Mucosa of stomach (tissue), 1 donor: ENCODE data around the gene SPEF1.

Experiments
- H3K27me3 ChIP-seq: one replicate; pipeline ENCODE4 v1.7.0; 2013; ENCODE audit warnings: mild to moderate bottlenecking, low read length; ENCODE audit not compliant: control insufficient read depth, insufficient read depth
- H3K36me3 ChIP-seq: one replicate; pipeline ENCODE4 v1.7.0; 2013; ENCODE audit warnings: low read length; ENCODE audit not compliant: control insufficient read depth, insufficient read depth
- H3K4me1 ChIP-seq: one replicate; pipeline ENCODE4 v1.7.0; 2013; ENCODE audit warnings: mild to moderate bottlenecking, low read length; ENCODE audit not compliant: control insufficient read depth, insufficient read depth
- H3K4me3 ChIP-seq: one replicate; pipeline ENCODE4 v1.7.0; 2013; ENCODE audit warnings: low read length
- H3K9ac ChIP-seq: one replicate; pipeline ENCODE4 v1.7.0; 2013; ENCODE audit warnings: mild to moderate bottlenecking, low read length, moderate library complexity
- H3K9me3 ChIP-seq: one replicate; pipeline ENCODE4 v1.7.0; 2013; ENCODE audit warnings: mild to moderate bottlenecking, low read length, moderate library complexity; ENCODE audit not compliant: control insufficient read depth
- donor health status: Pancreatic carcinoma.

Gene SPEF1

DNA sequence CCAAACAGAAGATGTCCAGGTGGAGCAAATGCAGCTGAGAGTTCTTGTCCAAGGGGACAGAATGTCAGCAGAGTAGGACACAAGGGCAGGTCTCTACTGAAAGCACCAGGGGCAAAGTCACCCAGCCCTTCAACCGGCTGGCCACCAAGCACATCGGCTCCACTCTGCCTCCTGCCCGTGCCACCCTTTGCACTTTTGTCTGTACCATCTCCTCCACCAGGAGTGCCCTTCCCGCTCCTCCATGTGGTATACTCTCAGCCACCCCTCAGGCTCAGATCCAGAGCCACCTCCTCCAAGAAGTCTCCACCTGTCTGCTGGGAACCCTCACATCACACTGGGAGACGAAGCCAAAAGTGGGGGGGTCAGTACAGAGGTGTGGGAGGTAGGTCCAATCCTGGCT, 52.9 kb downstream of the SPEF1 start:
- H3K4me1 ChIP-seq, result peaks cover 7% of the 10 kb centered on the region
- H3K4me3 ChIP-seq, result no peak overlapping the region
- H3K9me3 ChIP-seq, result no peaks in the 10 kb centered on the region
- peaks cover 20% of the 10 kb centered on the region for H3K27me3 ChIP-seq
- H3K9ac ChIP-seq, result no peak overlapping the region
- H3K36me3 ChIP-seq, result no peaks in the 10 kb centered on the region
